IPS DF 6.9 (cell line): Measurements from ENCODE around the gene ACAD11.

ENCODE experiments used
- DNase-seq: peaks from one replicate; pipeline ENCODE4 v3.0.0-alpha.2; 2013; ENCODE audit warnings: low read depth, low spot score
- H3K27ac ChIP-seq: one replicate; pipeline ENCODE4 v1.5.1; 2013; ENCODE audit warnings: low read length, control low read depth
- H3K27me3 ChIP-seq: 2 replicates; pipeline ENCODE4 v1.6.1; 2013; ENCODE audit warnings: mild to moderate bottlenecking, low read length; ENCODE audit not compliant: control insufficient read depth, insufficient read depth
- H3K36me3 ChIP-seq: 2 replicates; pipeline ENCODE4 v1.6.1; 2013; ENCODE audit warnings: low read length; ENCODE audit not compliant: control insufficient read depth, insufficient read depth
- H3K4me1 ChIP-seq: 2 replicates; pipeline ENCODE4 v1.6.1; 2013; ENCODE audit warnings: low read length; ENCODE audit not compliant: control insufficient read depth, insufficient read depth
- H3K4me3 ChIP-seq: 2 replicates; pipeline ENCODE4 v1.5.1; 2013; ENCODE audit warnings: mild to moderate bottlenecking, low read length
- H3K9me3 ChIP-seq: 2 replicates; pipeline ENCODE4 v1.6.1; 2013; ENCODE audit warnings: low read length, inconsistent platforms; ENCODE audit not compliant: control insufficient read depth, insufficient read depth
- WGBS: extraction: QIAGEN DNeasy Blood & Tissue Kit; methylation state at CpG from one replicate; pipeline ENCODE4 v1.1.7; 2013; ENCODE audit warnings: mixed read lengths, missing lambda C conversion rate; ENCODE audit not compliant: insufficient read length, insufficient coverage; 5-methylcytosine and 5-hydroxymethylcytosine counted together

Gene ACAD11

DNA sequence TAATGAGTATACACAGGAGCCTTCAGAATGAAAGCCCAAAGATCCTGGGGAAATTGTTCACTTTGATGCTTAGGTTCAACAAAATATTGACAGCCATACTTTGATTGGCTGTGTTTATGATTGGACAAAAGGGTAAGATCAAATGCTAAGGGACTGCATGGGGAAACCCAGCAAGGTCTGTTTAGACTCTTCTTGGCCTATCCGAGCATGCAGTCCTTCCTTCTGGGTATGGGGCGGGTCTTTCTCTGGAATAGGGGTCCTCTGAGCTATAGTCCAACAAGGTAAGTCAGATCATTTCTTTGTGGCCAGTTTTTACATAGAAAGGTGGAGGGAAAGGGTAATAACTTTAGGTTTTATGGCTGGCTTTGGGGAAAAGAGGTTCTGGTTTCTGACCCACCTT lies 115.5 kb downstream of the ACAD11 start:
- H3K9me3 ChIP-seq = no peaks in the 10 kb centered on the region
- H3K27ac ChIP-seq = no peak overlapping the region
- no CpG with 5 or more reads among the region's 2 CpGs for WGBS
- H3K4me1 ChIP-seq = no peaks in the 10 kb centered on the region
- no peaks in the 10 kb centered on the region for H3K36me3 ChIP-seq
- no peak overlapping the region for H3K4me3 ChIP-seq
- H3K27me3 ChIP-seq = no peaks in the 10 kb centered on the region
- DNase-seq = no peak

GRCh38 chr3:132543011-132543739 lies 116.4 kb downstream of the ACAD11 start:
- H3K4me3 ChIP-seq = no peak overlapping the region
- no peak overlapping the region for H3K27ac ChIP-seq
- no peaks in the 10 kb centered on the region for H3K4me1 ChIP-seq
- DNase-seq = no peak
- WGBS = no CpG with 5 or more reads among the region's 2 CpGs
- no peaks in the 10 kb centered on the region for H3K36me3 ChIP-seq
- H3K27me3 ChIP-seq = no peaks in the 10 kb centered on the region
- no peaks in the 10 kb centered on the region for H3K9me3 ChIP-seq

DNA sequence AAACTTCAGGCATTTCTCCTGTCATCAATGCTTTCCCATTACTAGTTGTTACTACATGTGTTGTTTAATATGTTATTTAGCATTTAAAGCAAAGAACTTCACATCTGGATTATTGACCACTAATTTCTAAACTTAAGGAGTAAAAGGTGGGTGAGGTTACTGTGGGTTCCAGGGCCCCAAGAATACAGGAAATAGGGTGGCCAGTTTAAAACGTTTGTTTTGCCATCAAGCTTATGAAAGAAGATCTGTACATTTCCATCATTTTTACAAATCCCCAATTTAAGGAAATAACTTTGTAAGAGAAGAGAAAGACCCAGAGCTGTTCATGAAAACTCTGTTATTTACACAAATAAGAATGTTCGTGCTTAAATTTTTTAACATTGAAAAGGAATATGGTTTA lies 117.0 kb downstream of the ACAD11 start:
- WGBS = no CpG with 5 or more reads among the region's 2 CpGs
- Histone ChIP-seq H3K27me3 (no peaks in the 10 kb centered on the region), H3K4me3 (no peak overlapping the region), H3K9me3 (no peaks in the 10 kb centered on the region), H3K4me1 (no peaks in the 10 kb centered on the region), H3K27ac (no peak overlapping the region), H3K36me3 (no peaks in the 10 kb centered on the region)
- DNase-seq = no peak

- no CpG with 5 or more reads among the region's 3 CpGs for WGBS
- no peaks in the 10 kb centered on the region for H3K27me3 ChIP-seq
- no peaks in the 10 kb centered on the region for H3K9me3 ChIP-seq
- no peaks in the 10 kb centered on the region for H3K36me3 ChIP-seq
- no peak overlapping the region for H3K27ac ChIP-seq
- no peaks in the 10 kb centered on the region for H3K4me1 ChIP-seq
- H3K4me3 ChIP-seq = no peak overlapping the region
- DNase-seq = no peak
Measured at GRCh38 chr3:132539681-132540080, 119.9 kb downstream of the ACAD11 start.

DNA sequence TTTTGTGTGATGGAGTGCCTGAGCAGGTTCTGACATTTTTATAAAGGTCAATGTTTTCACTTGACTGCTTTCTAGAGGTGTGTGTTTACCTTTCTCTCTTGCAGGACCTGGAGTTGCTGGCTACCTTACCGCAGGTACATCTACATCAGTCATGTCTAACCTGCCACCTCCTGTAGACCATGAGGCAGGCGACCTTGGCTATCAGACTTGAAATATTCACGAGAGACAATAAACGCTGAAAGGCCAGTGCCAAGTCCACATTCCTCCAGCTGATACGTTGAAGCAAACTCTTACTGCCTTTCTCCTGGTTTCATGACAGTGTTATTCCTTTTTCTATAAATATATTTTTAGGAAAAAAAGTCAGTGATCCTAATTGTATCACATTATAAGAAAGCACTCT lies 121.5 kb downstream of the ACAD11 start:
- Histone ChIP-seq H3K9me3 (no peaks in the 10 kb centered on the region), H3K4me3 (no peak overlapping the region), H3K27ac (no peak overlapping the region), H3K27me3 (no peaks in the 10 kb centered on the region), H3K36me3 (no peaks in the 10 kb centered on the region), H3K4me1 (no peaks in the 10 kb centered on the region)
- WGBS = no CpG with 5 or more reads among the region's 5 CpGs
- DNase-seq = no peak

GRCh38 chr3:132537297-132537696 lies 122.3 kb downstream of the ACAD11 start:
- Histone ChIP-seq H3K36me3 (no peaks in the 10 kb centered on the region), H3K4me3 (no peak overlapping the region), H3K27ac (no peak overlapping the region), H3K4me1 (no peaks in the 10 kb centered on the region), H3K9me3 (no peaks in the 10 kb centered on the region), H3K27me3 (no peaks in the 10 kb centered on the region)
- no CpG with 5 or more reads among the region's 1 CpG for WGBS
- no peak for DNase-seq

GRCh38 chr3:132536442-132537153 lies 123.0 kb downstream of the ACAD11 start:
- Histone ChIP-seq H3K4me3 (no peak overlapping the region), H3K9me3 (no peaks in the 10 kb centered on the region), H3K36me3 (no peaks in the 10 kb centered on the region), H3K27me3 (no peaks in the 10 kb centered on the region), H3K4me1 (no peaks in the 10 kb centered on the region), H3K27ac (no peak overlapping the region)
- no CpG with 5 or more reads among the region's 3 CpGs for WGBS
- no peak for DNase-seq

GRCh38 chr3:132535575-132536441 lies 123.8 kb downstream of the ACAD11 start:
- peak; percentile 52 for DNase-seq
- no peak overlapping the region for H3K27ac ChIP-seq
- no peaks in the 10 kb centered on the region for H3K9me3 ChIP-seq
- WGBS = no CpG with 5 or more reads among the region's 7 CpGs
- no peaks in the 10 kb centered on the region; the same call in 1 of the 2 replicates for H3K36me3 ChIP-seq
- H3K27me3 ChIP-seq = no peaks in the 10 kb centered on the region
- H3K4me1 ChIP-seq = no peaks in the 10 kb centered on the region
- H3K4me3 ChIP-seq = no peak overlapping the region

GRCh38 chr3:132530624-132531023 lies 129.0 kb downstream of the ACAD11 start:
- no CpG with 5 or more reads among the region's 3 CpGs for WGBS
- Histone ChIP-seq H3K4me3 (no peak overlapping the region), H3K9me3 (no peaks in the 10 kb centered on the region), H3K4me1 (no peaks in the 10 kb centered on the region), H3K36me3 (peaks cover 11% of the 10 kb centered on the region; the same call in 1 of the 2 replicates), H3K27me3 (no peaks in the 10 kb centered on the region), H3K27ac (no peak overlapping the region)
- DNase-seq = no peak

- no peak overlapping the region for H3K27ac ChIP-seq
- no peaks in the 10 kb centered on the region for H3K4me1 ChIP-seq
- DNase-seq = no peak
- no CpG with 5 or more reads among the region's 3 CpGs for whole genome bisulfite sequencing
- H3K4me3 ChIP-seq = no peak overlapping the region
- H3K9me3 ChIP-seq = no peaks in the 10 kb centered on the region
- no peaks in the 10 kb centered on the region for H3K27me3 ChIP-seq
- H3K36me3 ChIP-seq = peaks cover 8% of the 10 kb centered on the region; the same call in 1 of the 2 replicates
Measured at GRCh38 chr3:132522353-132522752, 137.3 kb downstream of the ACAD11 start.
